H1 (cell line): ENCODE results near the gene DMAC1. TPM values are rescaled to one million over a fixed set of nuclear protein-coding genes. Genes with fewer than 3 reads are reported as not detected.

ENCODE experiments used
- CTCF ChIA-PET: fragments of 300-600 bp; sonication (Branson Sonifier 250); formaldehyde crosslinking; loops from one replicate; lab custom pipeline; 2021; ENCODE audit not compliant: partially characterized antibody; lab: Charles Lee
- POLR2A ChIA-PET: fragments of 300-600 bp; sonication (Branson Sonifier 250); formaldehyde crosslinking; loops from one replicate; lab custom pipeline; 2021; ENCODE audit warnings: inconsistent platforms; ENCODE audit not compliant: partially characterized antibody; lab: Charles Lee
- DNase-seq, 2 experiments: peaks; one replicate each; pipeline versions ENCODE4 v3.0.0 to v3.0.0-alpha.2; 2010 to 2022; ENCODE audit warnings: low spot score in 2 of 2, low read depth in 1 of 2, mixed read lengths in 1 of 2
- FAIRE-seq: peaks from 2 replicates; lab custom pipeline; 2011; peaks lifted over from hg19 to GRCh38; lab: Jason Lieb, UNC
- H2AFZ ChIP-seq: 2 replicates; pipeline ENCODE4 v1.8.1; 2012; ENCODE audit warnings: low read length, inconsistent platforms
- H2AK5ac ChIP-seq: 2 replicates; pipeline ENCODE4 v1.6.1; 2013; ENCODE audit warnings: low read depth, low read length
- H2BK120ac ChIP-seq: replicated peaks from 2 replicates; pipeline ENCODE3; 2013; ENCODE audit warnings: low read depth, low read length, inconsistent platforms
- H2BK12ac ChIP-seq: 2 replicates; pipeline ENCODE4 v1.6.1; 2013; ENCODE audit warnings: low read depth, low read length
- H2BK15ac ChIP-seq: 2 replicates; pipeline ENCODE4 v1.6.1; 2013; ENCODE audit warnings: low read length
- H2BK20ac ChIP-seq: 2 replicates; pipeline ENCODE4 v1.6.1; 2013; ENCODE audit warnings: low read length
- H2BK5ac ChIP-seq: 2 replicates; pipeline ENCODE4 v1.6.1; 2013; ENCODE audit warnings: low read depth, low read length
- H3K14ac ChIP-seq: 2 replicates; pipeline ENCODE4 v1.6.1; 2013; ENCODE audit warnings: inconsistent platforms; ENCODE audit not compliant: insufficient read length
- H3K18ac ChIP-seq: 2 replicates; pipeline ENCODE4 v1.6.1; 2013; ENCODE audit warnings: low read length; ENCODE audit errors: extremely low read depth
- H3K23ac ChIP-seq: 2 replicates; pipeline ENCODE4 v1.6.1; 2013; ENCODE audit warnings: inconsistent platforms; ENCODE audit not compliant: insufficient read length
- H3K23me2 ChIP-seq: 2 replicates; pipeline ENCODE4 v1.6.1; 2013; ENCODE audit warnings: low read depth, low read length
- H3K27ac ChIP-seq: 2 replicates; pipeline ENCODE4 v1.6.1; 2011; ENCODE audit warnings: low read depth, low read length, inconsistent platforms
- H3K27me3 ChIP-seq, 4 experiments: replicated peaks in 1 of 4; 1 replicate in 1 of 4; 2 replicates in 3 of 4; pipeline versions ENCODE4 v1.6.1 to v1.8.1; 2011 to 2013; ENCODE audit warnings: low read length in 3 of 4, mild to moderate bottlenecking in 3 of 4, inconsistent platforms in 2 of 4, mixed read lengths in 2 of 4, moderate library complexity in 1 of 4; ENCODE audit not compliant: control insufficient read depth in 3 of 4, insufficient read depth in 3 of 4; ENCODE audit errors: extremely low read depth in 1 of 4
- H3K36me3 ChIP-seq, 4 experiments: 2 replicates each; pipeline versions ENCODE4 v1.6.1 to v1.8.1; 2011 to 2013; ENCODE audit warnings: mild to moderate bottlenecking in 4 of 4, low read length in 3 of 4, moderate library complexity in 2 of 4, control low read depth in 1 of 4, inconsistent platforms in 1 of 4; ENCODE audit not compliant: insufficient read depth in 4 of 4, control insufficient read depth in 2 of 4
- H3K4ac ChIP-seq: replicated peaks from 2 replicates; pipeline ENCODE3; 2013; ENCODE audit warnings: low read length, low read depth, mixed read lengths, inconsistent platforms; ENCODE audit not compliant: insufficient read length
- H3K4me1 ChIP-seq, 4 experiments: replicated peaks in 1 of 4; 1 replicate in 1 of 4; 2 replicates in 3 of 4; pipeline versions ENCODE4 v1.6.1 to v1.8.1; 2011 to 2013; ENCODE audit warnings: low read length in 3 of 4, inconsistent platforms in 2 of 4, mixed read lengths in 1 of 4; ENCODE audit not compliant: insufficient read depth in 4 of 4, control insufficient read depth in 3 of 4
- H3K4me2 ChIP-seq, 2 experiments: 2 replicates each; pipeline versions ENCODE4 v1.6.1 to v1.8.1; 2011 to 2013; ENCODE audit warnings: low read depth in 2 of 2, low read length in 2 of 2, control low read depth in 1 of 2, inconsistent platforms in 1 of 2, mild to moderate bottlenecking in 1 of 2; ENCODE audit not compliant: insufficient read depth in 1 of 2
- H3K4me3 ChIP-seq, 4 experiments: fragments of 200-600, 300-600 bp in 1 of 4; sonication (generic), shearing (Covaris generic), sonication (Bioruptor Twin) in 1 of 4; 2 replicates each; pipeline versions ENCODE4 v1.5.1 to v1.8.1; 2011 to 2016; ENCODE audit warnings: low read length in 4 of 4, low read depth in 3 of 4, control low read depth in 2 of 4, inconsistent platforms in 2 of 4, mild to moderate bottlenecking in 2 of 4, mixed read lengths in 1 of 4, moderate library complexity in 1 of 4; ENCODE audit not compliant: insufficient read depth in 2 of 4; ENCODE audit errors: extremely low read depth in 1 of 4
- H3K56ac ChIP-seq: replicated peaks from 2 replicates; pipeline ENCODE3; 2013; ENCODE audit warnings: low read depth, mild to moderate bottlenecking, mixed read lengths, low read length, inconsistent platforms; ENCODE audit not compliant: insufficient read length
- H3K79me1 ChIP-seq: 2 replicates; pipeline ENCODE4 v1.6.1; 2013; ENCODE audit warnings: low read depth, low read length, control low read depth
- H3K79me2 ChIP-seq, 2 experiments: 2 replicates each; pipeline versions ENCODE4 v1.6.1 to v1.8.1; 2012 to 2013; ENCODE audit warnings: low read length in 2 of 2, mild to moderate bottlenecking in 2 of 2, inconsistent platforms in 1 of 2; ENCODE audit not compliant: insufficient read depth in 2 of 2, control insufficient read depth in 1 of 2
- H3K9ac ChIP-seq, 4 experiments: replicated peaks in 1 of 4; 1 replicate in 1 of 4; 2 replicates in 3 of 4; pipeline versions ENCODE4 v1.6.1 to v1.8.1; 2011 to 2013; ENCODE audit warnings: low read depth in 3 of 4, low read length in 3 of 4, control low read depth in 2 of 4, mild to moderate bottlenecking in 2 of 4, moderate library complexity in 2 of 4, inconsistent platforms in 1 of 4; ENCODE audit errors: extremely low read depth in 1 of 4
- H3K9me3 ChIP-seq, 2 experiments: 2 replicates each; pipeline versions ENCODE4 v1.6.1 to v1.8.1; 2012 to 2013; ENCODE audit warnings: mild to moderate bottlenecking in 2 of 2, moderate library complexity in 2 of 2, control low read depth in 1 of 2, inconsistent platforms in 1 of 2, low read depth in 1 of 2, low read length in 1 of 2, mixed read lengths in 1 of 2; ENCODE audit not compliant: insufficient read depth in 2 of 2
- H4K20me1 ChIP-seq, 2 experiments: replicated peaks in 1 of 2; 2 replicates each; pipeline versions ENCODE3 to v1.8.1; 2011 to 2013; ENCODE audit warnings: inconsistent platforms in 2 of 2, low read length in 2 of 2, mild to moderate bottlenecking in 1 of 2; ENCODE audit not compliant: insufficient read depth in 2 of 2, control insufficient read depth in 1 of 2
- H4K5ac ChIP-seq: 2 replicates; pipeline ENCODE4 v1.6.1; 2013; ENCODE audit warnings: low read length, low read depth, mixed read lengths, inconsistent platforms; ENCODE audit not compliant: insufficient read length
- H4K8ac ChIP-seq: 2 replicates; pipeline ENCODE4 v1.8.0; 2013; ENCODE audit warnings: mild to moderate bottlenecking, moderate library complexity, low read length, inconsistent platforms; ENCODE audit not compliant: insufficient read depth; ENCODE audit errors: extremely low read depth
- H4K91ac ChIP-seq: replicated peaks from 2 replicates; pipeline ENCODE3; 2013; ENCODE audit warnings: low read length, mixed read lengths, inconsistent platforms; ENCODE audit not compliant: insufficient read length
- BACH1 ChIP-seq: IDR thresholded peaks from 2 replicates; pipeline ENCODE4 v1.6.1; 2012; ENCODE audit warnings: low read length, improper control_type of control experiment
- BCL11A ChIP-seq, 2 experiments: IDR thresholded peaks; one replicate each; pipeline ENCODE4 v1.6.1; 2011; ENCODE audit warnings: low read depth in 2 of 2, low read length in 2 of 2, mild to moderate bottlenecking in 2 of 2
- CEBPB ChIP-seq: IDR thresholded peaks from 2 replicates; pipeline ENCODE4 v1.6.1; 2012; ENCODE audit warnings: low read depth, low read length
- FOSL1 ChIP-seq: IDR thresholded peaks from 2 replicates; pipeline ENCODE4 v1.6.1; 2011; ENCODE audit warnings: mild to moderate bottlenecking, low read depth, low read length, moderate library complexity; ENCODE audit not compliant: insufficient read depth
- POLR2AphosphoS5 ChIP-seq: IDR thresholded peaks from 2 replicates; pipeline ENCODE4 v1.6.1; 2011; ENCODE audit warnings: low read depth, low read length
- RBBP5 ChIP-seq: IDR thresholded peaks from 2 replicates; pipeline ENCODE4 v1.7.1; 2012; ENCODE audit warnings: low read depth, mild to moderate bottlenecking, inconsistent platforms, low read length, moderate library complexity, borderline replicate concordance
- SIRT6 ChIP-seq: IDR thresholded peaks from one replicate; pipeline ENCODE4 v1.7.1; 2012; ENCODE audit warnings: low read length, inconsistent platforms
- SIX5 ChIP-seq: IDR thresholded peaks from 2 replicates; pipeline ENCODE4 v1.6.1; 2011; ENCODE audit warnings: mild to moderate bottlenecking, low read depth, low read length
- SP2 ChIP-seq: IDR thresholded peaks from 2 replicates; pipeline ENCODE4 v1.6.1; 2012; ENCODE audit warnings: mild to moderate bottlenecking, low read length, inconsistent platforms
- TCF12 ChIP-seq: IDR thresholded peaks from 2 replicates; pipeline ENCODE4 v1.6.1; 2011; ENCODE audit warnings: low read depth, mild to moderate bottlenecking, low read length
- WGBS, 2 experiments: shearing (Covaris generic) in 1 of 2; methylation state at CpG; one replicate each; pipeline versions ENCODE4 v1.1.6 to v1.1.7; 2013 to 2015; ENCODE audit warnings: low lambda C conversion rate in 2 of 2, mixed read lengths in 2 of 2, inconsistent platforms in 1 of 2, low coverage in 1 of 2, missing lambda C conversion rate in 1 of 2; ENCODE audit not compliant: insufficient replicate concordance in 2 of 2, insufficient coverage in 1 of 2, insufficient read length in 1 of 2; ENCODE audit errors: extremely low coverage in 1 of 2, missing lambda C conversion rate in 1 of 2; 5-methylcytosine and 5-hydroxymethylcytosine counted together
- polyA plus RNA-seq, 7 experiments: library from polyadenylated mRNA; depleted of rRNA in 3 of 7; stranded (reverse) in 5 of 7; unstranded in 2 of 7; fragments of >200 nt in 5 of 7; fragments of 200-250 nt in 2 of 7; gene quantifications; 1 replicate in 5 of 7; 2 replicates in 1 of 7; 4 replicates in 1 of 7; pipeline versions ENCODE4 v1.2.1 to v1.2.3, GENCODE V29; 2011 to 2013; ENCODE audit warnings: missing spikeins in 2 of 7, mixed read lengths in 2 of 7
- total RNA-seq: library from RNA; stranded (reverse); fragmentation: NEBNext Ultra II Directional; extraction: Animal tissue kit (Norgen Biotek cat#: 25700); gene quantifications from 2 replicates; pipeline ENCODE4 v1.2.1, GENCODE V29; 2021
- TF ChIP-seq, protein P1 (sequence below): IDR thresholded peaks from 2 replicates; pipeline ENCODE4 v1.6.1; 2011; ENCODE audit warnings: low read depth, mild to moderate bottlenecking, low read length; ENCODE audit not compliant: insufficient read depth
- TF ChIP-seq, protein P2 (sequence below): IDR thresholded peaks from 2 replicates; pipeline ENCODE4 v1.6.1; 2012; ENCODE audit warnings: low read length, inconsistent platforms

Gene DMAC1
- total and polyA plus RNA-seq, 2 of the 8 experiments (the other 6 are each of a cell fraction or from before 2014, with no cell fraction given): 30.4 to 89.4 TPM

DNA sequence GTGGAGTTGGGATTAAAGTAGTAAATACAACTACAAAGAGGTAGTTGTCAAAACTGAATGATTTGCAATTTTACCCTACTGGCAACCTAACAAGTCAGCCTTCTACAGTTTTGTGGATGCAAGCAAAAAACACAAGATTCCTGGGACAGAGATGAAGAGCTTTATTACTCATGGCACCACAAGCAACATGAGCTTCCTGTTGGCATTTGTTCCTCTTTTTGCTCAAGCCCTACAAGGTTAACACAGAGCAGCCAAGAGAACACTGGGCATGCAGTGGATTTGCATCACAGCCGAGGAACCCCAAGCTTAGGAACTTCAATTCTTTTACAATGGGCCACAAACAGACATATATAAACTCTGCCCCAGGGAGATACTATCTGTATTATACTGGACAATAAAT lies 28.8 kb upstream of the DMAC1 start:
- H3K4me1 ChIP-seq: no peaks in the 10 kb centered on the region
- H3K23me2 ChIP-seq: no peaks in the 10 kb centered on the region
- no peak overlapping the region for H3K18ac ChIP-seq
- H3K27me3 ChIP-seq: no peaks in the 10 kb centered on the region
- no peaks in the 10 kb centered on the region for H3K79me1 ChIP-seq
- POLR2A ChIA-PET: no interaction called here
- no peak overlapping the region for H3K56ac ChIP-seq
- no peaks in the 10 kb centered on the region for H3K79me2 ChIP-seq
- H4K5ac ChIP-seq: no peak overlapping the region
- H3K4me2 ChIP-seq: no peak overlapping the region
- no peak overlapping the region for H3K23ac ChIP-seq
- H2BK15ac ChIP-seq: no peak overlapping the region
- H3K9me3 ChIP-seq: no peaks in the 10 kb centered on the region
- no peak overlapping the region for H2BK5ac ChIP-seq
- FAIRE-seq: no peak
- no peak overlapping the region for H2BK20ac ChIP-seq
- H2AFZ ChIP-seq: no peak overlapping the region
- H3K4me3 ChIP-seq: no peak overlapping the region
- H3K4ac ChIP-seq: no peak overlapping the region
- no peaks in the 10 kb centered on the region for H4K20me1 ChIP-seq
- CTCF ChIA-PET: no interaction called here
- H2BK12ac ChIP-seq: no peak overlapping the region
- H3K14ac ChIP-seq: no peak overlapping the region
- no peak overlapping the region for H2BK120ac ChIP-seq
- 100% methylated on average over 1 of the region's 1 CpG; no CpG with 5 or more reads in 1 of the 2 experiments for WGBS, 2 experiments
- H3K36me3 ChIP-seq: no peaks in the 10 kb centered on the region
- no peak for DNase-seq
- H2AK5ac ChIP-seq: no peak overlapping the region
- H4K8ac ChIP-seq: no peak overlapping the region
- TF ChIP-seq, protein P1, sequence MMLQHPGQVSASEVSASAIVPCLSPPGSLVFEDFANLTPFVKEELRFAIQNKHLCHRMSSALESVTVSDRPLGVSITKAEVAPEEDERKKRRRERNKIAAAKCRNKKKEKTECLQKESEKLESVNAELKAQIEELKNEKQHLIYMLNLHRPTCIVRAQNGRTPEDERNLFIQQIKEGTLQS: no peak
- TF ChIP-seq SIX5 (no peak), SIRT6 (no peak), CEBPB (no peak), BCL11A (IDR thresholded peaks at IDR 0.05; ENCODE audit: low read depth in 2 of 2, low read length in 2 of 2) (no peak), RBBP5 (no peak), POLR2AphosphoS5 (no peak), BACH1 (no peak), SP2 (no peak), TCF12 (no peak), FOSL1 (no peak)
- TF ChIP-seq, protein P2, sequence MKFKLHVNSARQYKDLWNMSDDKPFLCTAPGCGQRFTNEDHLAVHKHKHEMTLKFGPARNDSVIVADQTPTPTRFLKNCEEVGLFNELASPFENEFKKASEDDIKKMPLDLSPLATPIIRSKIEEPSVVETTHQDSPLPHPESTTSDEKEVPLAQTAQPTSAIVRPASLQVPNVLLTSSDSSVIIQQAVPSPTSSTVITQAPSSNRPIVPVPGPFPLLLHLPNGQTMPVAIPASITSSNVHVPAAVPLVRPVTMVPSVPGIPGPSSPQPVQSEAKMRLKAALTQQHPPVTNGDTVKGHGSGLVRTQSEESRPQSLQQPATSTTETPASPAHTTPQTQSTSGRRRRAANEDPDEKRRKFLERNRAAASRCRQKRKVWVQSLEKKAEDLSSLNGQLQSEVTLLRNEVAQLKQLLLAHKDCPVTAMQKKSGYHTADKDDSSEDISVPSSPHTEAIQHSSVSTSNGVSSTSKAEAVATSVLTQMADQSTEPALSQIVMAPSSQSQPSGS: no peak
- H3K9ac ChIP-seq: no peak overlapping the region
- H4K91ac ChIP-seq: no peak overlapping the region
- H3K27ac ChIP-seq: no peak overlapping the region
